Midbrain (tissue), 1 donor: ENCODE data around the gene HCFC1.

ENCODE experiments used
- DNase-seq: peaks from one replicate; lab custom pipeline; 2025; lab: John Stamatoyannopoulos, UW

HCFC1 gene

DNA sequence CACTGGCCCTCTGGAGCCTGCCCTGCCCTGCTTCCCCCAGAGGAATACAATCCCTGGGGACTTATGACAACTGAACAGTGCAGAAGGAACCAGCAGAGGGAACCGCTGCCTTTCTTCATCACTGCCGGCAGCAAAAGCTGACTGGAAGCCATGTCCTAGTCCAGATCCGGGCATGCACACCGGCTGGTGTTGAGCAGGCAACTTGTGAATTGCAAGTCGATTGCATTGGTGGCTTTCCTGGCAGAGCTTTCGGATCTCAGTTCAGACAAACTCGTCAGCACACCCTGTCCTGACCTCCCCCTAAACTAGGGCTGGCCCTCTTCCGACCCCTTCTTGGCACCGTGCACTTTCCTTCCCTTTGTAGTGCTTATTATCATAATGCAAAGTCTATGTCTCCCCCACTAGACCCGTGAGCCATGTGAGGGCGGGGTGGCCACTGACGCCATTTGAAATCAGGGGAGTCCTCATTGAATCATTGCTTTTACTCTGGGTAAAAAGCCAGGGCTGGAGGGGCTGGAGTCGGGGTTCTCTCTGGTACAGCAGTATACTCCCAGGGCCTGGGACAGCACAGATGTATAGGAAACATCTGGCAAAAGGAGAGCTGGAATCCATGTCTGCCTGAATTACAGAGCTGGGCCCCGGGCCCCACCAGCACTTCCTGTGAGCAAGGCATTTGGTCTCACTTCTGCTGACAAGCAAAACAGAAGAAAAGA is 47.3 kb downstream of the HCFC1 start:
- peak; percentile 13 for DNase-seq

- DNase-seq, result peak; percentile 48
These were observed 48.4 kb downstream of the HCFC1 start for GRCh38 chrX:153922932-153923857.

DNA sequence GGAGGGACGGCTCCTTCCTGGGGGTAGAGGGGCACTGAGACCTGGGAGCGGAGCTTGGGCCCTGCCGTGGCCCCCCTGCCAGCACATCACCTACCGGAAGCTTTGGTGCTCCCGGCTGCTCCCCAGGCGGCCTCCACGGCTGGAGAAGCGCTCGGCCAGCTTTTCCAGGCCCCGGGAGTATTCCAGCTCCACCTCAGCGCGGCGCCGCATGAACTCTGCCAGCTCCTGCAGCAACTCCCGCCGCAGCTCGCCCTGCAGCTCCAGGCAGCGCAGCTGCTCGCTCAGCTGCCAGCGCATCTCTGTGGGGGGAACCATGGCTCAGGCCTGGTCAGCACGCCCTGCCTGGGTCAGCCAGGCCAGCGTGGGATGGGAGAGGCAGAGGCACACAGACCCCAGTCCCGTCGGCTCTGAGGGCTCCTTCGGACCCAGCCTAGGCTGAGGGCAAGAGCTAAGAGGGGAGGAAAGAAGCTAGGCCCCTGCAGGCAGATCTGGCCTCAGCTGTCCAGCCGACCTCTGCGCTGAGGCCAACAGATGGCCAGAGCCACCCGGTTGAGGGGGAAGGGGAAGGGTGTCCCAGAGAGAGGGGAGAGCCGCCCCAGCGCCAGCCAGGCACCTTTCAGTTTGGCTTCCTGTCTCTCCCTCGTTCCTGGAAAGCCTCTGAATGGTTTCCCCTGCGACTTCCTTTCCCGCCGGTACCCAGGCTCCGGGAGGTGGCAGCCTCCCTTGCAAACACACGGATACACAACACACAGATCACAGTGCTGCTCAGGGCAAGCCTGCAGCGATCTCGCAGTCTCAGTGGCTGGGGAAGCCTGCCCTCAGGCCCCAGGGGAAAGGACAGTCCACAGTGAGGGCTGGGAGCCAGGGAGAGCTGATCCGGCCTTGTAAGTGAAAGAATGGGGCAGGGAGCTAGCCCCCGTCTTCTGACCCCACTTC is 49.8 kb downstream of the HCFC1 start:
- no peak for DNase-seq

DNA sequence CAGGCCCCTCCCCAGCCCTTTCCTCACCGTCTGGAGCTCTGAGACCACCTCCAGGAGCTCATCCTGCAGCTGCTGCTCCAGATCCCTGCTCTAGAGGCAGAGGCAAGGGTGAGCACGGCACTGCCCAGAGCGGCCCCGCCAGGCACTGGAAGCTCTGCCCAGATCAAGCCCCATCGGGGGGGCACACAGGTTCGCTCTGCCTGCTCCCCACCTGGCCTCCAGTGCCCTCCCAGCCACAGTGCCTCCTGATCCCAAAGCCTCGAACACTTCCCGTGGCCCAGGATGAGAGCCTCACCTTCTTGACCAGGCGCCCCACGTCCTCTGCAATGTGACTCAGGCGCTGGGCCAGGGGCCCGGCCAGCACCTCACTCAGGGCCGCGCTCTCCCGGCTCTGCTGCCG is 50.5 kb downstream of the HCFC1 start:
- DNase-seq, result no peak

DNA sequence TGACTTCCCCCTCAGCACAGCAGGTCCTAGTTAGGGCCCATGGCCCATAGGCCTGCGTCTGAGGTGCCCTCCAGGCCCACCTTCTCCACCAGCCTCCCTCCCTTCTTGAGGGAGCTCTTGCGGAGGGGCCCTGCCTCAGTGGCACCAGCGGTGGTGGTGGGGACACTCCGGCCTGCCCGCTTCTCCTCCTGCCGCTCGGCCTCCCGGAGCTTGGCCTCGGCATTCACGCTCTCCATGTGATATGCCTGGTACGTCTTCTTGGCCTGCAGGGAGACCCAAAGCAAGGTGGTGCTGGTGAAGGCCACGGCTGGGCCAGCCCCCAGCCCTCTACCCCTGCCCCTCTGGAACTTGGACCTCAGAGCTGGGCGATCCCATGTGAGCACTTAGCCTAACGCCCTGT is 51.1 kb downstream of the HCFC1 start:
- no peak for DNase-seq

DNA sequence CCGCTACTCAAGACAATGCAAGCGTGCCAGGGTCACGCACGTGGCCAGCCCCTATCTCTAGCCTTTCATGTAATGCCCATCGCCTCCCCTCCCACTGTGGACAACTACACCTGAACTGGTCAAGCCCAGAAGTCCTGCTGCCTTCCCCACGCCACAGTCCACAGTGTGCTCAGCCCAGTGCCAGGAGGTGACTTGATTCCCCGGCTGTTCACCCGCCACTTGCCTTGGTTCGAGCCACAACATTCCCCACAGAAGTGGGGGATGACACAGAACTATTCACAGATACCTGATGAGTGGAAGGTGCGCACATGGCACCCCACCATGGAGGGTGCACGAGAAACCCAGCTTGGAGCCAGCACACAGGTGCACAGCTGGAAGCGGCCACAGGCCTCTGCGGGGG is 52.3 kb downstream of the HCFC1 start:
- no peak for DNase-seq

DNA sequence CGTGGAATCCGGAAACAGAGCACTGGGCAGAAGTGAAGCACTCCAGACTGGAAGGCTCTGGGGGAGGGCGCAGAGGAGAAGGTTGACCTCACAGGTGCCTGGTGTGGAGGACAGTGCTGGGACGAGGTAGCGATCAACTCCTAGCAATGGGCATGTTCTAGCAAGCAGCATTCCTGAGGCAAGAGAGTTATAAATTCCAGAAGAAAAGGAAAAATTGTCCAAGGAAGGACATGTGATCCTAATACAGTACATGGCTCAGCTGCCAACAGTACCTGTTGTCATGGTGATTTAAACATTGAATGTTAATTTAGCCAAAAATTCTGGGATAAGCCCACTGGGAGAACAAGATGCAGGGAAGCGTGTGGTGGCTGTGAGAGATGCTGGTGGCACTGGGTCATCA is 53.7 kb downstream of the HCFC1 start:
- no peak for DNase-seq

DNA sequence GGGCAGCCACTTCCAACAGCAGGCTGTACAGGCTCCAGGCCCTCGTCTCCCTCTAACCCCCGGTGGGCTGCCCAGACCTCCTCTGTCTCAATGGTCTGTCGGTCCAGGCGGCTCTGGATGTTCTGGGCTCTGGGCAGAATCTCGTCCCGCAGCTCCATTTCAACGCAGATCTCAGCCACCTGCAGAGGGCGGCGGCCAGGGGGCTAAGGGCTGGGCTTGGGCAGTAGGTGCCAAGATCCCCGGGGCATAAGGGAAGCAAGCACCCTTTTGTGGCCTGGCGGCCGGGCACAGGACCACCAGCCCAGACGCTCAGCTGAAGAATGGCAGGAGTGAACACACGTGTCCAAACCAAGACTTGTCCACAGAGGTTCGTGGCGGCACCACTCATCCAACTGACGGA is 57.9 kb downstream of the HCFC1 start:
- no peak for DNase-seq

GRCh38 chrX:153913211-153913610 is 58.4 kb downstream of the HCFC1 start:
- no peak for DNase-seq

- DNase-seq, result no peak
These were observed 59.8 kb downstream of the HCFC1 start for GRCh38 chrX:153911798-153912197.

DNA sequence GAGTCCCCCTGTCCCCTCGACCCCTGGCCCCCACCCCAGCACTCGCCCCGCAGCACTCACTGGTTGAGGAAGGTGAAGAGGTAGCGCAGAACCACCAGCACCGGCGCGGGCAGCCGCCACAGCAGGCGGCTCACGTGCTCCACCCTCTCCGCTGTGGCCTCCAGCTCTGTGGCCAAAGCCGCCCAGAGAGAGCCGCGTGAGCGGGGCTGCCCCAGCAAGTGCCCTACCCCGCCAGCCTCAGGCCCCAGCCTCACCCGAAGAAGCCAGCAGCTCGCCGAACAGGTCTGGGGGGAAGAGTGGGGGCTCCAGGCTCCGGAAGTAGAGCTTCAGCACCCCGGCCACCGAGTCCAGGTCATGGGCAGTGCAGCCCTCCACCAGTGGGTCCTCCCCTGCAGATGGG is 61.2 kb downstream of the HCFC1 start:
- DNase-seq, result no peak

DNA sequence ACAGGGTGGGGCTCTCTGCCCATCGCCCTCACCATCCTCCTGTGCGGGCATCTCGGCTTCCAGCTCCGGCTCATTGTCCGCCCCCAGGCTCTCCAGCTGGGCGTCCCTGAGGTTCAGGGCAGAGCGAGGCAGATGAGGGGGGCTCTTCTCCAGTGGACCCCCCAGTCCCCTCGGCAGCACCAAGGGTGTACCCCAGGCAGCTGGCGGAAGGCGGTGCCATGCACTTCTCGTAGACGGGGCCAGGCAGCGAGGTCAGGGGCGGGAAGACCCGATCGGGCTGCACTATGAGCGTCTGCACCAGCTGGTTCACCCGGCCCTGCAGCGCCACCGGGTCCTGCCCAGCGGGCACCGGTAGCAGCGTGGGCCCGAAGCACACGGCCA is 61.6 kb downstream of the HCFC1 start:
- DNase-seq, result no peak

DNA sequence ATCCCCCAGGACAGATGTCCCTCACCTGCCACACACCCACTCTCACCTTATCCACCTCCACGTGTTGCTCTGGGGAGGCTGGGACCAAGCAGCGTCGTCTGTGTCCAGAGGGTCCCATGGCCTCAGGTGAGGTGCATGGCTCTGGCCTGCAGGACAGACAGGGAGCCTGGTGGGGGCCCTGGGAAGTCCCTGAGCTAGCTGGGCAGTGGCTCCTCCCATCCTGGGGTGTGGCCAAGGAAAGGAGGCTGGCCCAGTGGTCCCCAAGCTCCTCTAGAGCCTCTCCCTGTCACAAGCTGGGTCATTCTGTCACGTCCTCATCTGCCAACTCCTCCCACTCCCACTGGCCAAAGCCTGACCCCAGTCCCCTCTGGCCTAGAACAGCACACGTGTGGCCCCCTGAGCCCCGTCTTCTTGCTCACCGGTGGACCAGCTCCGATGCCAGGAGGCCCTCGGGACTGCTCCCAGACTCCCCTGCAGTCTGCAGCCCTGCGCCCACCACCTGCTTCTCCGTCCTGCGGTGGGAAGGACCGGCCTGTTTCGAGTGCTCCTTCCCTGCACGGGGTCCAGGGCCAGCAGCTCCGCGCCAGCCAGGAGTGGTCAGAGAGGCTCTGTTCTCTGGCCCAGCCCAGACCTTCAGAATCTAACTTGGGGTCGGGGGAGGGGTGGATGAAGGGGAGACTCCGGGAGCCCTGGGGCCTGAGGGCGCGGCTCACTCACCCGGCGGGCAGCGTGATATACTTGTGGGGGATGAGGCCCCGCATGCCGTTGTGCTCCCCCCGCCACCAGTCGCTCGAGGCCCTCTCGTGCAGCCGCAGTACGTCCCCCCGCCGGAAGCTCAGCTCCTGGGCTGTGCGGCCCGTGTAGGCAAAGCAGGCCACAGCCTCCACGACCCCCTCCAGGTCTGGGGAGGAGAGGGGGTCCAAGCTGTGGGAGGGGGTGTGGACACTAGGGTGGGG is 62.3 kb downstream of the HCFC1 start:
- DNase-seq, result no peak

- DNase-seq, result no peak
These were observed 63.3 kb downstream of the HCFC1 start for GRCh38 chrX:153908219-153908860.

- no peak for DNase-seq
These were observed 64.2 kb downstream of the HCFC1 start for GRCh38 chrX:153907456-153907855.

DNA sequence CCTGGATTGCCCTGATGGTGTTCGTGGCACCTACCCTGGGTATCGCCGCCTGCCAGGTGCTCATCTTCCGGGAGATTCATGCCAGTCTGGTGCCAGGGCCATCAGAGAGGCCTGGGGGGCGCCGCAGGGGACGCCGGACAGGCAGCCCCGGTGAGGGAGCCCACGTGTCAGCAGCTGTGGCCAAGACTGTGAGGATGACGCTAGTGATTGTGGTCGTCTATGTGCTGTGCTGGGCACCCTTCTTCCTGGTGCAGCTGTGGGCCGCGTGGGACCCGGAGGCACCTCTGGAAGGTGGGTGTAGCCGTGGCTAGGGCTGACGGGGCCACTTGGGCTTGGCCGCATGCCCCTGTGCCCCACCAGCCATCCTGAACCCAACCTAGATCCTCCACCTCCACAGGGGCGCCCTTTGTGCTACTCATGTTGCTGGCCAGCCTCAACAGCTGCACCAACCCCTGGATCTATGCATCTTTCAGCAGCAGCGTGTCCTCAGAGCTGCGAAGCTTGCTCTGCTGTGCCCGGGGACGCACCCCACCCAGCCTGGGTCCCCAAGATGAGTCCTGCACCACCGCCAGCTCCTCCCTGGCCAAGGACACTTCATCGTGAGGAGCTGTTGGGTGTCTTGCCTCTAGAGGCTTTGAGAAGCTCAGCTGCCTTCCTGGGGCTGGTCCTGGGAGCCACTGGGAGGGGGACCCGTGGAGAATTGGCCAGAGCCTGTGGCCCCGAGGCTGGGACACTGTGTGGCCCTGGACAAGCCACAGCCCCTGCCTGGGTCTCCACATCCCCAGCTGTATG is 65.3 kb downstream of the HCFC1 start:
- DNase-seq, result no peak

GRCh38 chrX:153905481-153906095 is 66.0 kb downstream of the HCFC1 start:
- no peak for DNase-seq

DNA sequence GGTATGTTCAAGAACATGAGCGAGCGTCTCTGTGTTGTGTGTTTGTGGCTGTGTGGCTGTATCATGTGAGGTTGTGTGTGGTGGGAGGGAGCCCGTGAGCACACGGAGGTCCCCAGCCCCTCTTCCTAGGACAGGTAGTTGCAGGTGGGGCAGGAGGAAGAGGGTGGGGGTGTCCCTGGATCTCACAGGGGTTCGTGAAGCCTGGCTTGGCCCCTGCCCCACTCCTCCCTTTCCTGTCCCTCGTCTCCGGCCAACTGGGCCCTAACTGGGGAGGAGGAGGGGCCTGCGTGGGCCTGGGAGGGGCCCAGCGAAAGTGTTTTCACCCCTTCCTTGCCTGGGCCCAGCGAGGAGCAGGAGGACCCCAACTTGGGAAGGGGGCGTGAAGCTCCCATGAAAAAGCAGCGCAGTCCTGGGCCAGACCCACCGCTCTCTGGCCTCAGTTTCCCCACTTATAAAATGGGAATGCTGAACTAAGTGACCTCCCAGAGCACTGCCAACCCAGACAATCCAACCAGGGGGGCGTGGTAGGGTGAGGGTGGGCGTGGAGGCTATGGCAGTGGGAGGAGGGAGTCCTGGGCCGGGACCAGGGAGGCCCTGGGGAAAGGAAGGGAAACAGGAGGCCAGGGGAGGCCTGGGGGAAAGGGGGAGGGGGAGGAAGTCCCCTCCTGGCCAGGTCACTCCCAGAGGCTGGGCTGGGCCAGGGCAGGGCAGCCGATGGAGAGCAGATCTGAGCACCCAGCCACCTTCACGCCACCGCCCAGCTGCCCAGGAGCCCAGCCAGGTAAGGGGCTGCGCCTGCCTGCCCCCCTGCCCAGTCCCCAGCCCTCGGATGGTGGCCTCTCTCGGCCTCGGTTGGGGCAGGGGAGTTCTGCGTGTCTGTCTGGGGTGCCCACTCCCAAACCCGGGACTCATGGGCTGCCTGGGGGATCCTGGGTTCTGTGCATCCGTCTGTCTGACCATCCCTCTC is 67.3 kb downstream of the HCFC1 start, which contains the start of gene AVPR2:
AVPR2 (plus strand) TSS at position 683 of the 967 bp plus-strand sequence. CDS start 473 bp downstream, outside the sequence.
- no peak for DNase-seq
